ENCODE results near the gene RAB24.

GRCh38 chr5:177310757-177311391 lies 7.4 kb upstream of the RAB24 start:
- TF ChIP-seq CTCF (IDR thresholded peaks at IDR 0.05) (no peak), POLR2A (IDR thresholded peaks at IDR 0.05) (no peak)
